ENCODE measurements around the gene UBXN6.
A peak's percentile ranks its signal among the peaks of the same experiment; 100 is the strongest.

The UBXN6 gene

DNA sequence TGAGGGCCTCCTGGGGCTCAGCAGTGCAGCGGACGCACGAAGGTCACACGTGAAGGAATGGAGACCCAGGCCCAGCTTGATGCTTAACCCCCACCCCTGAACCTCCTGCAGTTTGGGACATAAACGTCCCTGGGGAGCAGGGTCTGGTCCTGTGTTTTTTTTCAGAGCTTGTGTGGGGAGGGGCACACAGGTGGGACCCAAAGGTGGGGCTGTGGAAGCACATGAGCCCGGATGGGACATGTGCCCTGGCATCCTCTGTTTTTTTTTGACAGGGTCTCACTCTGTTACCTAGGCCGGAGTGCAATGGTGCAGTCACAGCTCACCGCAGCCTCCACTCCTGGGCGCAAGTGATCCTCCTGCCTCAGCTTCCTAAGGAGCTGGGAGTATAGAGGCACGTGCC is 20.5 kb downstream of the UBXN6 start:
- DNase-seq: no peak

DNA sequence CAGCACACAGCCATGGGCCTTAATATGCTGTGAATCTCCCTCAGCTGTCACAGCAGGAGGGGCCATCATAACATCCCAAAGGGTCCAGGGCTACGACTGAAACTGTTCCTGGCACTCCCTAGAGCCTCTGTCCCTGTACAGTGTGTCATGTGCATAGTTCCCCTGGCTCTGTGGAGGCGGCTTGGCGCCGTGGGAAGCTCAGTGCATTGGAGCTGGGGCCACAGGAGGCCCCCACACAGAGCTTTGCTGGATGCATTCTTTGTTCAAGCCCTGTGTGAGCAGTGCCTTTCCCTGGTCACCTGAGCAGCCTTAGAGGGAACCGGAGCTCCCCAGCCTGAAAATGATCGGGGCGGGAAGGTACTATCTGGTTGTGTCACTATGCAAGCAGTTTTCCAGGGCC is 21.4 kb downstream of the UBXN6 start:
- DNase-seq: no peak

DNA sequence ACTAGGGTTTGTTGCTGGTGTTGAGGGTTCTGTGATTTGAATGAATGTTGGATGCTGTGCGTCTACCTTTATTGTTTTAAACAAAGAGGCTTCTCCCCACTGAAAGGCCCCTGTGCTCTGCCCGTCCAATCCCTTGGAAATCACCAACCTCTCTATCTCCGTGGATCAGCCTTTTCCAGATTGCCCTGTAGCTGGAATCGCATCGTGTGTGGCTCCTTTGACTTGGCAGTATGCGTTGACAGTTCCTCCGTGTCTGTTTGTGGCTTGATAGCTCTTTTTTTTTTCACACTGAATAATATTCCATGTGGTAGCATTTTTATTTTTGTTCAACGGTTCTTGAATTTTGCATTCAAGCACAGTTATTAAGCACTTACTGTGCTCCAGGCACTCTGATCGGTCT is 23.2 kb downstream of the UBXN6 start:
- no peak for DNase-seq

DNA sequence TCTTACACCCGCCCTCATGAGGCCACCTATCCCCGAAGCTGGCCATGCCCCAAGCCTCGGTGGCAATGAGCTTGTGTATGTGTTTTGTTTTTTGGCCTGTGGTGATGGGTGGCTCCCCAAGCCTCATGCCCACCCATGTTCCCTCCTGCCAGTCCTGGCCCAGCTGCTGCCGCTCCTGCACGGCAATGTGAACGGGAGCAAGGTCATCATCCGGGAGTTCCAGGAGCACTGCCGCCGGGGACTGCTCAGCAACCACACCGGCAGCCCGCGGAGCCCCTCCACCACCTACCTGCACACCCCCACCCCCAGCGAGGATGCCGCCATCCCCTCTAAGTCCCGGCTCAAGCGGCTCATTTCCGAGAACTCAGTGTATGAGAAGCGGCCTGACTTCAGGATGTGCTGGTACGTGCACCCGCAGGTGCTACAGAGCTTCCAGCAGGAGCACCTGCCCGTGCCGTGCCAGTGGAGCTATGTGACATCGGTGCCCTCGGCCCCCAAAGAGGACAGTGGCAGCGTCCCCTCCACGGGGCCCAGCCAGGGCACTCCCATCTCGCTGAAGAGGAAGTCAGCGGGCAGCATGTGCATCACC is 24.6 kb downstream of the UBXN6 start:
- no peak for DNase-seq

DNA sequence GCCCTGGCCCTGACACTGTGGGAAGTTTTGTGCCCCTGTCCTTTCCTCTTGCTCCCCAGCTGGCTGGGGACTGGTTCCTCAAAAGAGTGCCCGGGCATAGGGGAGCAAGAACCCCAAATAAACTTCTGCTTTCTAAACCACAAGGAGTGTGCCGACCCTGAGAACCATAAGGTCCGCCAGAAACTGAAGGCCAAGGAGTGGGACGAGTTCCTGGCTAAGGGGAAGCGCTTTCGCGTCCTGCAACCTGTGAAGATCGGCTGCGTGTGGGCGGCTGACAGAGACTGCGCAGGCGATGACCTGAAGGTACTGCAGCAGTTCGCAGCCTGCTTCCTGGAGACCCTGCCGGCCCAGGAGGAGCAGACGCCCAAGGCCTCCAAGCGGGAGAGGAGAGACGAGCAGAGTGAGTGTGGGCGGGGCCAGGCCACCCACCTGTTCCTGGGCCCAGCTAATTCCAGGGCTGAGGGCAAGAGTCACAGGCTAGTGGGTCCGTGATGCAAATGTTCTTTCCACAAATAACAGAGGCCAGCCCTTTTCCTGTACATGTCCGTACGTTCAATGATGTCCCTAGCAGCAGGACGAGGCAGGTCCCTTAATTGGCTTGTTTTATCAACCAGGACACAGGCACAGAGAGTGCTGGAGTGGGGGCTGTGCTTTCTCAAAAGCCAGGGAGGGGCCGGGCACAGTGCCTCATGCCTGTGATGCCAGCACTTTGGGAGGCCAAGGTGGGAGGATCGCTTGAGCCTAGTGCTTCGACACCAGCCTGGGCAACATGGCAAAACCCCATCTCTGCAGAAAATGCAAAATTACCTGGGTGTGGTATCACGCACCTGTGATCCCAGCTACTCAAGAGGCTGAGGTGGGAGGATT is 25.6 kb downstream of the UBXN6 start:
- DNase-seq: no peak

DNA sequence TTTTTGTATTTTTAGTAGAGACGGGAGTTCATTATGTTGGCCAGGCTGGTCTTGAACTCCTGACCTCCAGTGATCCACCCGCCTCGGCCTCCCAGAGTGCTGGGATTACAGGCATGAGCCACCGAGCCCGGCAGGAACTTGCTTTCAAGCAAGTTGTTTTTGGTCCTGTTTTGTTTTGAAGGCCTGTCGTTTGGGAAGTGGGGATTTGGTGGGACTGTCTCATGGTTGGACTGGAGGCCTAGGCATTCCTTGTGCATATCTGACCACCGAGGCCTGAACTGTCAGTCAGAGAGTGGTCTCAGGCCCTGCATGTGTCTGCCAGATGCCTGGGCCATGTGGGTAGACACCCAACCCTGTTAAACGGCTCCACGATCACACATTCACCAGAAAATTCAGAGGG is 26.3 kb downstream of the UBXN6 start:
- DNase-seq: no peak

DNA sequence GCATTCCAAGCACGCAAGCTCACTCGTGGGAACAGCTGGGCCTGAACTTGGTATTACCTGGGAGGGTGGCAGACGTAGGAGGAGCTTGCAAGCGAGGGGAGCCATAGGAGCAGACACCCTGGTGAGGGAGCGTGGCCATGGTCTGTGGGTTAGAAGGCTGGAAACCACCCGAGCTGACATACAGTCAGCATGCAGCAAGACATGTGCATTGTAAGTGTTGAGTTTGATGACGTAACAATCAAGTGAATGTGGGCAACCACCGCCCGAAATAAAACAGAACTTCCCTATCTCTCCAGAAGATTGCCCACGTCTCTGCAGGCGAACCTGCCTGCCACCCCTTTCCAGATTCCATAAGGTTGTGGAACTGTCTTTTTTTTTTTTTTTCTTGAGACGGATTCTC is 26.8 kb downstream of the UBXN6 start:
- DNase-seq: no peak

DNA sequence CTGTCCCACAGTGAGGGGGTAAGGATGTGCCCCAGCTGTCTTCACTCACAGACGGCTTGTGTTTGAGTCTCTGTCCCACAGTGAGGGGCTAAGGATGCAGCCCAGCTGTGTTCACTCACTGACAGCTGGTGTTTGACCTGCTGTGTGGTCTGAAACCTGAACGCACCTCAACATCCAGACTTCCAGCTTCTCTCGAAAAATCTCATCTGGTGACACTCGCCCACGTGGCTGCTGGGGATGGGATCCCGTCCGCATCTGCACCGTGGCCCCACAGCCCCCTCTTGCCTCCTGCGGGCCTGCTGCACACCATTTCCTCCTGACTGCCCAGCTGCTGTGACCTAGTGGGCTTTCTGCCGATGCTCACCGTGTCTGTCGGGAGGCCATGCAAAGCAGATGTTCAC is 27.8 kb downstream of the UBXN6 start:
- no peak for DNase-seq

DNA sequence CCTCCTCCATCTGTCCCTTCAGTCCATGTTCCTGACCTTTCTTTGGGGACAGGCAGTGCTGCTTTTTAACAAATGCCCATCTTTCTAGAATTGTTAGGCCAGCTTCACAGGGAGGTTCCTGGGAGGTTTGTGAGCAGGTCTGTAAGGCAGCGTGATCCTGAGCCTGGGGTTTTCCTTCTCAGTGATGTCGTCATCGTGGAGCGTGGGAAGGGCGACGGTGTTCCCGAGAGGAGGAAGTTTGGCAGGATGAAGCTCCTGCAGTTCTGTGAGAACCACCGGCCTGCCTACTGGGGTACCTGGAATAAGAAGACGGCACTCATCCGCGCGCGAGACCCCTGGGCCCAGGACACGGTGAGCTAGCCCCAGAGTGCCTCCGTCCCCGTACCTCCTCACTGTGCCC is 28.3 kb downstream of the UBXN6 start:
- no peak for DNase-seq

DNA sequence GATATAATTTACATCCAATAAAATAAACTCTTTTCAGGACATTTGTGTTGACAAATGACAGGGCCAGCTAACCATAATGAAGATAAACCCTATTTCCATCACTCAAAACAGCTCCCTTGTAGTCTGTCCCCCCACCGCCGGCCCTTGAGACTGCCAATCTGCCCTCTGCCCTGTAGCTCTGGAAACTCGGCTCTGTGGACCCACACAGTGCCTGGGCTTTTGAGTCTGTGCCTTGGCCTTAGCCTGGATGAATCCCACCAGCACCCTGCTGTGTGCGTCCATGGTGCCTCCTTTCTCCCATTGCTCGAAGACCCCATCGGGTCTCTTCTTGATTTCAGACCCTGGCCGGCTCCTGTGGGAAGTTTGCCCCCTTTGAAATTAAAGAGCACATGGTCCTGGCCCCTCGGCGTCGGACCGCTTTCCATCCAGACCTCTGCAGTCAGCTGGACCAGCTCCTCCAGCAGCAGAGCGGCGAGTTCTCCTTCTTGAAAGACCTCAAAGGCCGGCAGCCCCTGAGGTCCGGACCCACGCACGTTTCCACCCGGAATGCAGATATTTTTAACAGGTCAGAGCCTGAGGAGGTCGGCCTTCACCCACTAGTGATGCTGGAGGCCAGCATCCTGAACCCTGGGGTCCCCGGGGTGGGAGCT is 29.1 kb downstream of the UBXN6 start:
- DNase-seq: no peak

DNA sequence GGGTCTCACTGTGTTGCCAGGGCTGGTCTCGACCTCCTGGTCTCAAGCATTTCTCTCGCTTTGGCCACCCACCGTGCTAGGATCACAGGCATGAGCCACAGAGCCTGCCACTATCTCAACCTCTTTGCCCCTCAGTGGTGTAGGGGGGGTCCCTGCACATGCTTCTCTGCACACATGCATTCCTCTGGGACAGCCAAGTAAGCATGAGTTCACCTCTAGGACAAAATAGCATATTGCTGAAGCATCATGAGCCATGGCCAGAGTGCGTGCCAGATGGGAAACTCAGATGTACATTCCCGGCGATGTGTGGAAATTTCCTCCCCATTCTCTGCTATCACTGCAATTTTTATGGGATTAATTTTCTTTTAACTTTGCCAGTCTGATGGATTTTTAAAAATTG is 32.1 kb downstream of the UBXN6 start:
- DNase-seq: peak; percentile 94

DNA sequence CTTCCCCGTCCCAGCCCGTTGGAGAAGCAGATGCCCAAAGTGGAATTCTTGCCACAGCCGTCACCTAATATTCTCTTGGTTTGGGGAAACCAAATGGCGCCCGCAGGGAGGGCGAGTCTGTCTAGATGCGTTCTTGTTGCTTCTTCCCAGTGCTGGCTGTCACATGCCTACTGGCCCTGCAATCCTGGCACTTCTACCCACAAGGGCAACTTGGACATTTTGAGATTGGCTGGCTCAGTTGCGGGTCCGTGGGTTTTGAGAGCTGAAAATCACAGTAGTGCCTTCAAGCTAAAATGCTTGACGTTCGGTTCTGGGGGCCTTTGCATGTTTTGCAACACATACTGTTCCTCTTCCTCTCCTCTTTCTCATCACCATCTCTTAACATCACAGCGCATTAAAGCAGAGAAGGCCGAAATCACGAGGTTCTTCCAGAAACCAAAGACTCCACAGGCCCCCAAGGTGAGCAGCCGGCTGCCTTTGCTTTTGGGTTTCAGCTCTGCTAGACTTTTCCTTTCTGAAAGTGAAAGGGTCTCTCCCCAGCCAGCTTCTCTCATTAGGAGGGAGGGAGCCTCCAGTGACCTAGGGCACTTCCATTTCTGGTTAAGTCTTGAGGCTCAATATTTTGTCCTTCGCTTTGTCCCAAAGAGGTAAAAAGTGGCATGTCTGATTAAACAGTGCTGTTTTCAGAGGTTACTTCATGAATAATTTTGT is 34.0 kb downstream of the UBXN6 start:
- DNase-seq: no peak

DNA sequence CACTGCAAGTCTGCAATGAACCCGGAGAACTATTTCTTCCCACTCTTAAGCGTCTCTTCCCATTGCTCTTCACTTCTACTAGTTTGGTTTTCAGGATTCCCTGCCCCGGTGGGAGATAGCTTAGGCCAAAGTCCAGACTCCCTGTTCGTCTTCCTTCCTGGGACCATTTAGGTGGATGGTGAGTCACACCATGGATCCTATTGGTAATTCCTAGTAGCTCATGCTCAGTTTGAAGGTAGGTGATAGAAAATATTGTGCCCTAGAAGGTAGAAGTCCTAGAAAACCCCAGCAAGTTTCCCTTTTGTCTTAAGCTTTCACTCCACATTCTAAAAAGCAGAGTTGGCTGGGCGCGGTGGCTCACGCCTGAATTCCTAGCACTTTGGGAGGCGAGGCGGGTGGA is 41.3 kb downstream of the UBXN6 start:
- no peak for DNase-seq

DNA sequence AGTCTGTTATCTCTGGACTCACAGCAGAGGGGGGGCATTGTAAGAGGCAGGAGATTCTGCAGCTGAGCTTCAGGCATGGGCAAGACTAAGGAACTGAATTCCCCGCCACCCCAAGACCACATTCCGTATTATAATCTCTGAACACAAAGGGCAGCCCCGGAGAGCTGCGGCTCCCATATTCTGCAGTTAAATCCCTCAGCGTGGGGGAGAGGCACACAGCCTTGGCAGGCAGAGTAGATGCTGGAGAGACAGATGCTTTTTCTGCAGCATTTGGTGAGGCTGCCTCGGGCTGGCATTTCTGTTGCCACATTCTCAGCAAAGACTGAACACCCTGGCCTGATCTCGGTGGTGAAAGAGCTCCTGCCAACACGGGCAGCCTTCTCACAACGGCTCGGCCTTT is 42.2 kb downstream of the UBXN6 start:
- DNase-seq: no peak

DNA sequence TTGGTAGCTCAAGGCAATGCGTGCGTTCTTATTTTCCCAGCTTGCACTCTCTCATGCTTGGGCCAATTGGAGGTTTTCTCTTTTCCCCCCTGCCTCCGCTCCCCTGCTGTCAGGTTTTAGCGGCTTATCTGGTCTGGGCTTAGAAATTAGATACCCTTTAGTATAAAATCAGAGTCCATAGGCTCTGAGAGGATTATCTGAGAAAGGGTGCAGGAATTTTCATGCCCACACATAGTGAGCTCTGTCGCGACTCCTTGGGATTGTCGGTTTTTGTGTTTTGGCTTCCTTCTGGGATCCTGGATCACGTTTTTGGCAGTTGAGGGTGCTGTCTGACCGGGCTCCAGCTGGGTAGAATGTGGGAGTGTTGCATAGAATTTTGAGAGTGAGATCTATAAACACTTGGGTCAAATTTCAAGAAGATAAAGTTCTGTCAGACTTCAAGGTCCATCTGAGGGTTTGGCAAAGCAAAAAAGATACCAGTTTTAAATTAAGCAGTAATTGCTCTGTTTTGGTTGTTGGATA is 42.7 kb downstream of the UBXN6 start:
- DNase-seq: no peak

DNA sequence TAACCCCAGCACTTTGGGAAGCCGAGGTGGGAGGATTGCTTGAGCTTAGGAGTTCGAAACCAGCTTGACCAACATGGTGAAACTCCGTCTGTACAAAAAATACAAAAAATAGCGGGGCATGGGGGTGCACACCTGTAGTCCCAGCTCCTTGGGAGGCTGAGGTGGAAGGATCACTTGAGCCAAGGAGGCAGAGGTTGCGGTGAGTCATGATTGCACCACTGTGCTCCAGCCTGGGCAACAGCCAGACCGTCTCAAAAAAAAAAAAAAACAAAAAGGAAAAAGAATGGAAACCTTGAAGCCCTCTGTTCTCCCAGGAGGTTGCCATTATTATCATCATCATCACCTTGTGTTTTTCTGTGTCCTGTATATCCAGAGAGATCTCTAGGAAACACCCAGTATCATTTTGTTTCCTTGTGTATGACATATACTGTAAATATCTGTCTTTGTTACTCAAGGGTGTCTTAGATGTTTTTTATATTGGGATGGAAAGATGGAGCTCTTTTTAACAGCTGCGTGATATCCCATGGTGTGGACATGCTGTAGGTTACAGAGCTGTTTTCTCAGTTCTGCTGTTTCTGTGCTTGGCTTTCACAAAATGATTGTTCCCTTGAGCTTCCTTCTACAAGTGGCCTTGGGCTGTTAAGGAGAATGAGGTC is 43.3 kb downstream of the UBXN6 start:
- DNase-seq: peak; percentile 57

DNA sequence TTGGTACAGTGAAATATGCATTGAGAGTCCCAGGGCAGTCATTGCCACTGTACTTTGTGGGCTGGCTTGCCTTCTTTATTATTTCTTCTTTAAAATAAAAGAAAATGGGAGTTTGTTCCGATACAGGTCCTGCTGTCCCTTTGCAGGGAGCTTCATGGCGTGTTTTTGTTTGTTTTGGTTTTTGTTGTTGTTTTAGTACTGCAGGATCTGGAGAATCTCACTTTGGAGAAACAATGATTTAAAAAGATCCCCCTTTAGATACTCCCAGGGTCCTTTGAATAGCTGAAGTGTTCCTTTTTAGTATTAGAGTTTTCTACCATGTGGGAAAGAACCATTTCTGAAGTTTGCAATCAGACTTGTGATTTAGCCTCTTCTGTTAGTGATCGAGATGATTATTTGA is 44.0 kb downstream of the UBXN6 start:
- DNase-seq: no peak

DNA sequence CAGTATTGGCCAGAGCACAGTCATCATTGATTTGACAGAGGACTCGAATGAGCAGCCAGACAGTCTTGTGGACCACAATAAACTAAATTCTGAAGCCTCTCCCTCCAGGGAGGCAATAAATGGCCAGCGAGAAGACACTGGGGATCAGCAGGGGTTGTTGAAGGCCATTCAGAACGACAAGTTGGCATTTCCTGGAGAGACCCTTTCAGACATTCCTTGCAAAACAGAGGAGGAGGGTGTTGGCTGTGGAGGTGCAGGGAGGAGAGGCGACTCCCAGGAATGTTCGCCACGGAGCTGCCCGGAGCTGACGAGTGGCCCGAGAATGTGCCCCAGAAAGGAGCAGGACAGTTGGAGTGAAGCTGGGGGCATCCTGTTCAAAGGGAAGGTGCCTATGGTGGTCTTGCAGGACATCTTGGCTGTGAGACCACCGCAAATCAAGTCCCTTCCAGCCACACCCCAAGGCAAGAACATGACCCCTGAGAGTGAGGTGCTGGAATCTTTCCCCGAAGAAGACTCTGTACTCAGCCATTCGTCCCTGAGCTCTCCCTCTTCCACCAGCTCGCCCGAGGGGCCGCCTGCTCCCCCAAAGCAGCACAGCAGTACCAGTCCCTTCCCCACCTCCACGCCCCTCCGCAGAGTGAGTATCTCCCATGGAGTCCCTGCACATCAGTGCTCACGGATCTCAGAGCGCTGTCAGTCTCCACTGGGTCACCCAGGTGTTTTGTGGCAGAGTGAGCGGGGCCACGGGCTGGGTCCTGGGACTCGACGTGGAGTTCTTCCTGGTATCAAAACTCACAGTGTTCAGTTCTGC is 48.3 kb downstream of the UBXN6 start:
- DNase-seq: no peak

DNA sequence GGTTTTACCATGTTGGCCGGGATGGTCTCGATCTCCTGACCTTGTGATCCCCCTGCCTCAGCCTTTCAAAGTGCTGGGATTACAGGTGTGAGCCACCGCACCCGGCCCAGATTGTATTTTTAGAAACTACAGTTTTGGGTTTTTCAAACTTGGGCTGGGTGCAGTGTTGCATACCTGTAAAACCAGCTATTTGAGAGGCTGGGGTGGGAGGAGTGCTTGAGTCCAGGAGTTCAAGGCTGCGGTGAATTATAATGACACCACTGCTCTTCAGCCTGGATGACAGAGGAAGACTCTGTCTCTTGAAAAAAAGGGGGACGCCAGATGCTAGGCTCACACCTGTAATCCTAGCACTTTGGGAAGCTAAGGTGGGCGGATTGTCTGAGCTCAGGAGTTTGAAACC is 51.0 kb downstream of the UBXN6 start:
- DNase-seq: no peak

DNA sequence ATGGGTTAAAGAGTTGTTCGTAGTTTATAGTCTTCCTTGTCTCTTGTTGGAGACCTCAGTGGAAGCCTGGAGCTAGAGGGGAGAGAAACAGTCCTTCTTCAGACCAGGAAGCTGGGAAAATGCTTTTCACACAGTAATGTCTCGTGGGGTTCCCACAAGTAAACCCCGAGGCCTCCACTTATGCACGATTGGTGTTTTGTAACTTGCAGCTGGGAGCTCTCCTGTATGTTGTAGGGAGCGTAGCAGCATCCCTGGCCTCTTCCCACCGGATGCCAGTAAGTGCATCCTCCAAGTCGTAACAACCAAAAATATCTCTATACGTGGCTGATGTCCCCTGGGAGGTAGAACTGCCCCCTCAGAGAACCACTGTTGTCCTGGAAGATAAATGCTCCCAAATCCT is 51.6 kb downstream of the UBXN6 start:
- no peak for DNase-seq

DNA sequence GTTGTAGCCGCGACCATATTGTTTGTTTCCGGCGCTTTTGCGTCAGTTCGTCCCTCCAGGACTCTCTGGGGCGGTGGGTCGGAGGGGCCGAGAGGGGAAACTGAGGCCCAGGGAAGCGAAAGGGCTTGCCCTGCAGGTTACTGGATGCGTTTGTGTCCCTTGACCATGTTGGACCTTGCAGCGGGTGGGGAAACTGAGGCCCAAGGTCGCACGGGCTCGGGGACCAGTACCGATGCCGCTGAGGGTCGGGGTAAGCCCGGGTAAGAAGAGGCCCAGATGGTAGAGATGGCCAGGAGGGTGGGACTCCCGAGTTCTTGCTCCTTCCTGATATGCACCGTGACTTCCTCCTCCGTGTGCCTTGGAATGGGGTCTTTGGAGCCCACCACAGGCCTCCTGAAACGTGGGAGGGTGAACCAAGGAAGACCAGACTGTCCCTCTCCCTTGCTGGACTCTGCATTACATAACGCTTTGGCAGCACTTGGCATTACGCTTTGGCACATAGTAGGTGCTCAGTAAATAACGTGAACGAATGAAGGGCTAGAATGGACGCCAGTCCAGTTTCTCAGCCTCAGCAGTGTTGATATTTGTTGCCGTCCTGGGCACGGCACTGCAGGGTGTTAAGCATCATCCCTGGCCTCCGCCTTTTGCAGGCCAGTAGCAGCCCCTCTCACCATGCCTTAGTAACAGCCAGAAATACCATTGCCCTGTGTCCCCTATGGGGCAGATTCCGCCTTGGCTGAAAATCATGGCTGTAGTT is 54.4 kb downstream of the UBXN6 start:
- no peak for DNase-seq
